SK-N-SH treated with all-trans-retinoic acid at 6 μM for 48 hours (cell line): ENCODE data around the gene RHBDD1.

Experiments
- ARNTL ChIP-seq: fragments of 450-650 bp; formaldehyde crosslinking; IDR thresholded peaks from 2 replicates; pipeline ENCODE4 v1.5.0; 2020; ENCODE audit warnings: low read depth, mild to moderate bottlenecking, moderate library complexity, borderline replicate concordance
- BACH2 ChIP-seq: fragments of 250-450 bp; sonication (Bioruptor Pico); IDR thresholded peaks from 2 replicates; pipeline ENCODE4 v1.9.0; 2021; ENCODE audit warnings: mild to moderate bottlenecking, borderline replicate concordance
- CSDC2 ChIP-seq: fragments of 250-450 bp; sonication (Bioruptor Pico); IDR thresholded peaks from 2 replicates; pipeline ENCODE4 v1.5.0; 2020; ENCODE audit warnings: mild to moderate bottlenecking, moderate library complexity
- ESRRG ChIP-seq: fragments of 250-450 bp; sonication (Bioruptor Pico); IDR thresholded peaks from 2 replicates; pipeline ENCODE4 v1.6.1; 2021; ENCODE audit warnings: mild to moderate bottlenecking
- PPARA ChIP-seq: fragments of 250-450 bp; sonication (Bioruptor Pico); IDR thresholded peaks from 2 replicates; pipeline ENCODE4 v1.5.0; 2020; ENCODE audit warnings: mild to moderate bottlenecking, borderline replicate concordance
- RARB ChIP-seq: fragments of 250-450 bp; sonication (Bioruptor Pico); IDR thresholded peaks from 2 replicates; pipeline ENCODE4 v1.8.0; 2021; ENCODE audit warnings: mild to moderate bottlenecking, moderate library complexity
- SNAI2 ChIP-seq: fragments of 250-450 bp; sonication (Bioruptor Pico); IDR thresholded peaks from 2 replicates; pipeline ENCODE4 v1.5.0; 2020; ENCODE audit warnings: mild to moderate bottlenecking, moderate library complexity
- ZC3H10 ChIP-seq: fragments of 250-450 bp; sonication (Bioruptor Pico); IDR thresholded peaks from 2 replicates; pipeline ENCODE4 v1.5.1; 2021; ENCODE audit warnings: mild to moderate bottlenecking, moderate library complexity
- ZFP30 ChIP-seq: fragments of 450-650 bp; formaldehyde crosslinking; IDR thresholded peaks from 2 replicates; pipeline ENCODE4 v1.5.0; 2022; ENCODE audit warnings: mild to moderate bottlenecking, moderate library complexity
- ZNF70 ChIP-seq: fragments of 450-650 bp; formaldehyde crosslinking; IDR thresholded peaks from 2 replicates; pipeline ENCODE4 v1.5.0; 2020; ENCODE audit warnings: mild to moderate bottlenecking, moderate library complexity
- TF ChIP-seq, protein P1 (sequence below): fragments of 250-450 bp; sonication (Bioruptor Pico); IDR thresholded peaks from 2 replicates; pipeline ENCODE4 v1.8.0; 2020; ENCODE audit warnings: mild to moderate bottlenecking, moderate library complexity, borderline replicate concordance
- TF ChIP-seq, protein P2 (sequence below): fragments of 250-450 bp; sonication (Bioruptor Pico); IDR thresholded peaks from 2 replicates; pipeline ENCODE4 v1.5.0; 2020; ENCODE audit warnings: mild to moderate bottlenecking, moderate library complexity
- TF ChIP-seq, protein P3 (sequence below): fragments of 250-450 bp; sonication (Bioruptor Pico); IDR thresholded peaks from 2 replicates; pipeline ENCODE4 v1.5.1; 2020; ENCODE audit warnings: low read depth, mild to moderate bottlenecking, moderate library complexity

DNA sequence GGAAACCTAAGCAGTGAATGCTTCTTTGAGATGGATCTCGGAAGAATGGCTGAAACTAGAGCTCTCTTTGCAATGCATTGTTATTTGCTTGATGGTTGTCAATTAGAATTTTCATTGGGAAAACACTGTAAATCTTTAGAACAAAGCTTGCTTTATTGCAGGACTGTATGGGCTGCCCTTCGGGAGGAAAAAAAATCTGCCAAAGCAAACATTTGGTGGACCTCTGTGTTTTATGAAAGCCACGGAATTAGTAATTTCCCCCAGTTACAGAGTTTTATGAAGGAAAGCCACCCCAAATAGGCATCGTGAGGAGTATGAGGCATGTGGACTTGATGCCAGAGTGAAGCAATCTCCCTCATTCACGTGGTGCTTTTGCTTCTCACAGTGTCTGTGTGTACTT, 33.5 kb downstream of the RHBDD1 start:
- TF ChIP-seq ZNF70: no peak
- no peak for TF ChIP-seq RARB (CRISPR knock-in tag)
- TF ChIP-seq PPARA (CRISPR knock-in tag): no peak
- TF ChIP-seq ZFP30: no peak
- no peak for TF ChIP-seq ZC3H10
- TF ChIP-seq, protein P1, sequence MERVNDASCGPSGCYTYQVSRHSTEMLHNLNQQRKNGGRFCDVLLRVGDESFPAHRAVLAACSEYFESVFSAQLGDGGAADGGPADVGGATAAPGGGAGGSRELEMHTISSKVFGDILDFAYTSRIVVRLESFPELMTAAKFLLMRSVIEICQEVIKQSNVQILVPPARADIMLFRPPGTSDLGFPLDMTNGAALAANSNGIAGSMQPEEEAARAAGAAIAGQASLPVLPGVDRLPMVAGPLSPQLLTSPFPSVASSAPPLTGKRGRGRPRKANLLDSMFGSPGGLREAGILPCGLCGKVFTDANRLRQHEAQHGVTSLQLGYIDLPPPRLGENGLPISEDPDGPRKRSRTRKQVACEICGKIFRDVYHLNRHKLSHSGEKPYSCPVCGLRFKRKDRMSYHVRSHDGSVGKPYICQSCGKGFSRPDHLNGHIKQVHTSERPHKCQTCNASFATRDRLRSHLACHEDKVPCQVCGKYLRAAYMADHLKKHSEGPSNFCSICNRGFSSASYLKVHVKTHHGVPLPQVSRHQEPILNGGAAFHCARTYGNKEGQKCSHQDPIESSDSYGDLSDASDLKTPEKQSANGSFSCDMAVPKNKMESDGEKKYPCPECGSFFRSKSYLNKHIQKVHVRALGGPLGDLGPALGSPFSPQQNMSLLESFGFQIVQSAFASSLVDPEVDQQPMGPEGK (CRISPR knock-in tag): no peak
- TF ChIP-seq ARNTL (CRISPR knock-in tag): no peak
- TF ChIP-seq, protein P2, sequence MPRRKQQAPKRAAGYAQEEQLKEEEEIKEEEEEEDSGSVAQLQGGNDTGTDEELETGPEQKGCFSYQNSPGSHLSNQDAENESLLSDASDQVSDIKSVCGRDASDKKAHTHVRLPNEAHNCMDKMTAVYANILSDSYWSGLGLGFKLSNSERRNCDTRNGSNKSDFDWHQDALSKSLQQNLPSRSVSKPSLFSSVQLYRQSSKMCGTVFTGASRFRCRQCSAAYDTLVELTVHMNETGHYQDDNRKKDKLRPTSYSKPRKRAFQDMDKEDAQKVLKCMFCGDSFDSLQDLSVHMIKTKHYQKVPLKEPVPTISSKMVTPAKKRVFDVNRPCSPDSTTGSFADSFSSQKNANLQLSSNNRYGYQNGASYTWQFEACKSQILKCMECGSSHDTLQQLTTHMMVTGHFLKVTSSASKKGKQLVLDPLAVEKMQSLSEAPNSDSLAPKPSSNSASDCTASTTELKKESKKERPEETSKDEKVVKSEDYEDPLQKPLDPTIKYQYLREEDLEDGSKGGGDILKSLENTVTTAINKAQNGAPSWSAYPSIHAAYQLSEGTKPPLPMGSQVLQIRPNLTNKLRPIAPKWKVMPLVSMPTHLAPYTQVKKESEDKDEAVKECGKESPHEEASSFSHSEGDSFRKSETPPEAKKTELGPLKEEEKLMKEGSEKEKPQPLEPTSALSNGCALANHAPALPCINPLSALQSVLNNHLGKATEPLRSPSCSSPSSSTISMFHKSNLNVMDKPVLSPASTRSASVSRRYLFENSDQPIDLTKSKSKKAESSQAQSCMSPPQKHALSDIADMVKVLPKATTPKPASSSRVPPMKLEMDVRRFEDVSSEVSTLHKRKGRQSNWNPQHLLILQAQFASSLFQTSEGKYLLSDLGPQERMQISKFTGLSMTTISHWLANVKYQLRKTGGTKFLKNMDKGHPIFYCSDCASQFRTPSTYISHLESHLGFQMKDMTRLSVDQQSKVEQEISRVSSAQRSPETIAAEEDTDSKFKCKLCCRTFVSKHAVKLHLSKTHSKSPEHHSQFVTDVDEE (CRISPR knock-in tag): no peak
- TF ChIP-seq CSDC2: no peak
- no peak for TF ChIP-seq BACH2
- TF ChIP-seq, protein P3, sequence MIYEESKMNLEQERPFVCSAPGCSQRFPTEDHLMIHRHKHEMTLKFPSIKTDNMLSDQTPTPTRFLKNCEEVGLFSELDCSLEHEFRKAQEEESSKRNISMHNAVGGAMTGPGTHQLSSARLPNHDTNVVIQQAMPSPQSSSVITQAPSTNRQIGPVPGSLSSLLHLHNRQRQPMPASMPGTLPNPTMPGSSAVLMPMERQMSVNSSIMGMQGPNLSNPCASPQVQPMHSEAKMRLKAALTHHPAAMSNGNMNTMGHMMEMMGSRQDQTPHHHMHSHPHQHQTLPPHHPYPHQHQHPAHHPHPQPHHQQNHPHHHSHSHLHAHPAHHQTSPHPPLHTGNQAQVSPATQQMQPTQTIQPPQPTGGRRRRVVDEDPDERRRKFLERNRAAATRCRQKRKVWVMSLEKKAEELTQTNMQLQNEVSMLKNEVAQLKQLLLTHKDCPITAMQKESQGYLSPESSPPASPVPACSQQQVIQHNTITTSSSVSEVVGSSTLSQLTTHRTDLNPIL: no peak
- TF ChIP-seq SNAI2 (CRISPR knock-in tag): no peak
- TF ChIP-seq ESRRG (CRISPR knock-in tag): no peak
